ENCODE data around the gene RTP1. TPM values are rescaled to one million over a fixed set of nuclear protein-coding genes. Genes with fewer than 3 reads are reported as not detected.

Gene RTP1
- total and polyA plus RNA-seq, 2 of the 4 experiments (the other 2 are of a cell fraction), result not detected

GRCh38 chr3:187183210-187183862 lies 13.9 kb upstream of the RTP1 start:
- in situ Hi-C loops (cut with MboI; ENCODE audit: low sequenced_read_pairs), result no loop called here
- H3K4ac ChIP-seq (ENCODE audit: low read depth, low read length), result peak overlapping the region; percentile 30; the same call in 1 of the 2 replicates
- H4K5ac ChIP-seq (ENCODE audit: low read depth, low read length), result no peak overlapping the region; the same call in 1 of the 2 replicates
- H2AK9ac ChIP-seq (replicated peaks; ENCODE audit: low read depth, low read length, poor library complexity), result peak overlapping the region; percentile 16
- peaks cover 12% of the 10 kb centered on the region for H3K4me1 ChIP-seq (ENCODE audit: control insufficient read depth, insufficient read depth, low read length)
- BruUV-seq (replicated peaks), result no TSS peak
- H3K36me3 ChIP-seq (ENCODE audit: control insufficient read depth, insufficient read depth, low read length), result no peaks in the 10 kb centered on the region
- ATAC-seq (ENCODE audit: low read depth) (no peak), DNase-seq (no peak)
- H2AK5ac ChIP-seq (ENCODE audit: low read depth, low read length), result no peak overlapping the region
- H3K27ac ChIP-seq (ENCODE audit: insufficient read depth, low read length), result no peak overlapping the region
- H3K56ac ChIP-seq (ENCODE audit: extremely low read depth, insufficient read depth, low read length), result no peak overlapping the region
- H3K9ac ChIP-seq (ENCODE audit: low read depth, low read length), result no peak overlapping the region
- peak overlapping the region; percentile 79 for H2BK20ac ChIP-seq (ENCODE audit: low read depth, low read length)
- H4K91ac ChIP-seq (ENCODE audit: insufficient read depth, low read depth, low read length), result peak overlapping the region; percentile 36; the same call in 1 of the 2 replicates
- 0 out of 2 replicates have a peak overlapping the region, but pooled peaks have one; percentile 11 for H3K23ac ChIP-seq (ENCODE audit: low read depth, low read length)
- H3K79me1 ChIP-seq (ENCODE audit: low read depth in 1 of 2, low read length in 2 of 2), result no peaks in the 10 kb centered on the region
- no peaks in the 10 kb centered on the region for H3K9me3 ChIP-seq (ENCODE audit: control insufficient read depth, insufficient read depth, low read length)
- intact Hi-C loops (cut with micrococcal nuclease), result no loop called here
- dilution Hi-C loops (cut with HindIII; ENCODE audit: low sequenced_read_pairs, unreplicated experiment), result no loop called here
- peak overlapping the region; percentile 55 for H2AFZ ChIP-seq (replicated peaks; ENCODE audit: low read length, poor library complexity)
- TF ChIP-seq FOS (IDR thresholded peaks at IDR 0.05; ENCODE audit: low read depth, low read length) (no peak), MAFK (IDR thresholded peaks at IDR 0.05; ENCODE audit: low read depth, low read length) (peak; percentile 58; the same call in 1 of the 2 replicates)
- ChIA-PET CTCF (interaction anchor here (0.6 kb wide), 1 partner anchor 77 kb away, joined by 5 read pairs; no protein-coding TSS in a partner anchor), POLR2A (ENCODE audit: unreplicated experiment) (no interaction called here)
- H3K27me3 ChIP-seq (ENCODE audit: control insufficient read depth, insufficient read depth, low read length), result no peaks in the 10 kb centered on the region
- 0 out of 3 replicates have a peak overlapping the region, but pooled peaks have one; percentile 55 for H2BK15ac ChIP-seq (ENCODE audit: low read depth, low read length)
- no peak overlapping the region for H3K4me2 ChIP-seq (ENCODE audit: low read depth, low read length)
- no peak overlapping the region for H3K4me3 ChIP-seq (ENCODE audit: insufficient read depth, low read depth, low read length)
- peak overlapping the region; percentile 1 for H3K18ac ChIP-seq (ENCODE audit: low read depth, low read length)
- no peak overlapping the region for H3K14ac ChIP-seq (replicated peaks; ENCODE audit: low read depth, low read length)
- H4K8ac ChIP-seq (ENCODE audit: low read depth in 2 of 2, low read length in 2 of 2), result peak overlapping the region in 1 of 2 experiments; percentile 35; a peak in 2 of 4 replicates
- H4K20me1 ChIP-seq (ENCODE audit: insufficient read depth, low read length), result no peaks in the 10 kb centered on the region
- peaks cover 2% of the 10 kb centered on the region for H3K9me1 ChIP-seq (ENCODE audit: insufficient read depth, low read length)
- H2BK120ac ChIP-seq (ENCODE audit: low read depth, low read length), result peak overlapping the region; percentile 83
- WGBS, 2 experiments (ENCODE audit: extremely low coverage in 2 of 2, insufficient read length in 1 of 2), result no CpG with 5 or more reads among the region's 7 CpGs
- H2BK5ac ChIP-seq (ENCODE audit: low read depth, low read length, poor library complexity, severe bottlenecking), result no peak overlapping the region

Data from IMR-90 (cell line).